Parathyroid adenoma (tissue), 2 donors: ENCODE results near the gene CTDSP2.

Source experiments
- H2AFZ ChIP-seq: fragments of 300-600 bp; sonication (generic); one replicate; pipeline ENCODE4 v1.7.0; 2017; ENCODE audit warnings: antibody characterized with exemption, mild to moderate bottlenecking
- H3K27ac ChIP-seq: fragments of 300-600 bp; sonication (generic); one replicate; pipeline ENCODE4 v1.7.0; 2017
- H3K27me3 ChIP-seq: fragments of 300-600 bp; sonication (generic); one replicate; pipeline ENCODE4 v1.7.0; 2017; ENCODE audit warnings: low read length; ENCODE audit not compliant: control insufficient read depth, insufficient read depth
- H3K36me3 ChIP-seq: fragments of 300-600 bp; sonication (generic); one replicate; pipeline ENCODE4 v1.7.0; 2017; ENCODE audit warnings: low read length; ENCODE audit not compliant: control insufficient read depth, insufficient read depth
- H3K4me1 ChIP-seq: fragments of 300-600 bp; sonication (generic); one replicate; pipeline ENCODE4 v1.7.0; 2017; ENCODE audit warnings: control low read depth
- H3K4me2 ChIP-seq: fragments of 300-600 bp; sonication (generic); one replicate; pipeline ENCODE4 v1.7.0; 2017; ENCODE audit warnings: low read length
- H3K4me3 ChIP-seq: fragments of 300-600 bp; sonication (generic); one replicate; pipeline ENCODE4 v1.7.0; 2017; ENCODE audit warnings: low read depth, low read length
- H3K79me2 ChIP-seq: fragments of 300-600 bp; sonication (generic); one replicate; pipeline ENCODE4 v1.7.0; 2017; ENCODE audit warnings: control low read depth
- H3K9ac ChIP-seq: fragments of 300-600 bp; sonication (generic); one replicate; pipeline ENCODE4 v1.7.0; 2017; ENCODE audit warnings: mild to moderate bottlenecking
- H3K9me3 ChIP-seq: fragments of 300-600 bp; sonication (generic); one replicate; pipeline ENCODE4 v1.7.0; 2017; ENCODE audit warnings: low read length; ENCODE audit not compliant: control insufficient read depth
- TF ChIP-seq, protein P1 (sequence below): fragments of 300-600 bp; sonication (generic); IDR thresholded peaks from one replicate; pipeline ENCODE4 v1.7.0; 2017; ENCODE audit warnings: antibody characterized with exemption, mild to moderate bottlenecking
- donor health status: primary hyperparathyroidism.

Gene CTDSP2

GRCh38 chr12:57781801-57782200 lies 64.7 kb downstream of the CTDSP2 start:
- H3K9ac ChIP-seq, result no peak overlapping the region
- H3K79me2 ChIP-seq, result peaks cover 14% of the 10 kb centered on the region
- H3K36me3 ChIP-seq, result no peaks in the 10 kb centered on the region
- H3K4me3 ChIP-seq, result no peak overlapping the region
- H3K27me3 ChIP-seq, result no peaks in the 10 kb centered on the region
- H3K27ac ChIP-seq, result no peak overlapping the region
- H2AFZ ChIP-seq, result no peak overlapping the region
- peaks cover 9% of the 10 kb centered on the region for H3K4me1 ChIP-seq
- TF ChIP-seq, protein P1, sequence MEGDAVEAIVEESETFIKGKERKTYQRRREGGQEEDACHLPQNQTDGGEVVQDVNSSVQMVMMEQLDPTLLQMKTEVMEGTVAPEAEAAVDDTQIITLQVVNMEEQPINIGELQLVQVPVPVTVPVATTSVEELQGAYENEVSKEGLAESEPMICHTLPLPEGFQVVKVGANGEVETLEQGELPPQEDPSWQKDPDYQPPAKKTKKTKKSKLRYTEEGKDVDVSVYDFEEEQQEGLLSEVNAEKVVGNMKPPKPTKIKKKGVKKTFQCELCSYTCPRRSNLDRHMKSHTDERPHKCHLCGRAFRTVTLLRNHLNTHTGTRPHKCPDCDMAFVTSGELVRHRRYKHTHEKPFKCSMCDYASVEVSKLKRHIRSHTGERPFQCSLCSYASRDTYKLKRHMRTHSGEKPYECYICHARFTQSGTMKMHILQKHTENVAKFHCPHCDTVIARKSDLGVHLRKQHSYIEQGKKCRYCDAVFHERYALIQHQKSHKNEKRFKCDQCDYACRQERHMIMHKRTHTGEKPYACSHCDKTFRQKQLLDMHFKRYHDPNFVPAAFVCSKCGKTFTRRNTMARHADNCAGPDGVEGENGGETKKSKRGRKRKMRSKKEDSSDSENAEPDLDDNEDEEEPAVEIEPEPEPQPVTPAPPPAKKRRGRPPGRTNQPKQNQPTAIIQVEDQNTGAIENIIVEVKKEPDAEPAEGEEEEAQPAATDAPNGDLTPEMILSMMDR, result no peak
- no peaks in the 10 kb centered on the region for H3K9me3 ChIP-seq
- H3K4me2 ChIP-seq, result no peak overlapping the region

GRCh38 chr12:57781244-57781643 lies 65.3 kb downstream of the CTDSP2 start:
- Histone ChIP-seq H3K9me3 (no peaks in the 10 kb centered on the region), H3K9ac (no peak overlapping the region), H2AFZ (no peak overlapping the region), H3K4me3 (no peak overlapping the region), H3K4me2 (no peak overlapping the region), H3K79me2 (peaks cover 14% of the 10 kb centered on the region), H3K27me3 (no peaks in the 10 kb centered on the region), H3K36me3 (no peaks in the 10 kb centered on the region), H3K4me1 (peaks cover 9% of the 10 kb centered on the region), H3K27ac (no peak overlapping the region)
- TF ChIP-seq, protein P1, result no peak

DNA sequence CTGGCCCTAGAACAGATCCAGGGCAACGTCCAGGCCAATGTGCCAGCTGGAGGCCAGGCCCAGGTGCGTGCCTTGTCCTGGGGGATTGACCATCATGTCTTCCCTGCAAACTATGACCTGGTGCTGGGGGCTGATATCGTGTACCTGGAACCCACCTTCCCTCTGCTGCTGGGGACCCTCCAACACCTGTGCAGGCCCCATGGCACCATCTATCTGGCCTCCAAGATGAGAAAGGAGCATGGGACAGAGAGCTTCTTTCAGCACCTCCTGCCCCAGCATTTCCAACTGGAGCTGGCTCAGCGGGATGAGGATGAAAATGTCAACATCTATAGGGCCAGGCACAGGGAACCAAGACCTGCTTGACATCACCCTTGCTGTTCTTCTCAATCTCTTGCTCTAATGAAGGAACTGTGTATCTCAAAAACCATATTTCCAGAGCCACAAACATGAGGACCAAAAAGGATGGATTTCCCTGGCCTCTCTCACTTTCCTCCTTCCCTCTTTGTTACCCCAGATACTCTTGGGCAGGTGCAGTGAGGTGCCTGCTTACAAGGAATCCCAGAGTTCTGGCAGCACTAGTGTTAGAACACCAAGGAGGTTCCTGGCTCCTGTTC lies 66.1 kb downstream of the CTDSP2 start:
- Histone ChIP-seq H3K4me1 (peaks cover 9% of the 10 kb centered on the region), H3K79me2 (peaks cover 14% of the 10 kb centered on the region), H3K9me3 (no peaks in the 10 kb centered on the region), H3K9ac (no peak overlapping the region), H3K36me3 (no peaks in the 10 kb centered on the region), H3K4me3 (no peak overlapping the region), H3K27me3 (no peaks in the 10 kb centered on the region), H2AFZ (no peak overlapping the region), H3K4me2 (no peak overlapping the region), H3K27ac (no peak overlapping the region)
- TF ChIP-seq, protein P1, result no peak

- H3K9me3 ChIP-seq, result no peaks in the 10 kb centered on the region
- no peaks in the 10 kb centered on the region for H3K36me3 ChIP-seq
- H3K9ac ChIP-seq, result no peak overlapping the region
- no peak overlapping the region for H2AFZ ChIP-seq
- peaks cover 14% of the 10 kb centered on the region for H3K79me2 ChIP-seq
- H3K27me3 ChIP-seq, result no peaks in the 10 kb centered on the region
- H3K27ac ChIP-seq, result no peak overlapping the region
- H3K4me2 ChIP-seq, result no peak overlapping the region
- no peak overlapping the region for H3K4me3 ChIP-seq
- TF ChIP-seq, protein P1, result no peak
- H3K4me1 ChIP-seq, result peaks cover 9% of the 10 kb centered on the region
Observed at GRCh38 chr12:57779736-57780135, 66.8 kb downstream of the CTDSP2 start.

DNA sequence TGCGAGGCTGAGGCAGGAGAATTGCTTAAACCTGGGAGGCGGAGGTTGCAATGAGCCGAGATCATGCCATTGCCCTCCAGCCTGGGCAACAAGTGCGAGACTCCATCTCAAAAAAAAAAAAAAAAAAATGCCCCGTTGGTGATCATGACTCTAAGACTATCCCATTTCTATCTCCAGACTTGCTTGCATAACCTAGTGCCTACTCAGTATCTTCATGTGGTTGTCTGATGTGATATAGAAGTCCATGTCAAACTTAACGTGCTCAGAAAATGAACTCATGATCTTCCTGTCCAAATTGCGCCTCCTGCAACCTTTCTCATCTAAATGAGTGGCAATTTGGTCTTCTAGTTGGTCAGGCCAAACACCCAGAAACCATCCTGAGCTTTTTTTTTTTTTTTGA lies 68.6 kb downstream of the CTDSP2 start:
- Histone ChIP-seq H3K36me3 (no peaks in the 10 kb centered on the region), H3K27me3 (no peaks in the 10 kb centered on the region), H3K79me2 (peaks cover 5% of the 10 kb centered on the region), H3K27ac (no peak overlapping the region), H2AFZ (no peak overlapping the region), H3K4me1 (peaks cover 9% of the 10 kb centered on the region), H3K9ac (no peak overlapping the region), H3K4me3 (no peak overlapping the region), H3K9me3 (no peaks in the 10 kb centered on the region), H3K4me2 (no peak overlapping the region)
- TF ChIP-seq, protein P1, result no peak
